Duodenal mucosa (tissue), 2 donors: ENCODE measurements around the gene PLEKHA6.

Experiments
- H3K27ac ChIP-seq: one replicate; pipeline ENCODE4 v1.7.0; 2013; ENCODE audit warnings: low read depth, low read length
- H3K27me3 ChIP-seq, 2 donors: one replicate each; pipeline ENCODE4 v1.7.0; 2013; ENCODE audit warnings: low read length in 2 of 2, control low read depth in 1 of 2; ENCODE audit not compliant: insufficient read depth in 2 of 2, control insufficient read depth in 1 of 2
- H3K36me3 ChIP-seq, 2 donors: one replicate each; pipeline ENCODE4 v1.7.0; 2013; ENCODE audit warnings: low read length in 2 of 2, control low read depth in 1 of 2; ENCODE audit not compliant: insufficient read depth in 2 of 2, control insufficient read depth in 1 of 2
- H3K4me1 ChIP-seq, 2 donors: one replicate each; pipeline ENCODE4 v1.7.0; 2013; ENCODE audit warnings: low read length in 2 of 2, control low read depth in 1 of 2; ENCODE audit not compliant: insufficient read depth in 2 of 2, control insufficient read depth in 1 of 2
- H3K4me3 ChIP-seq, 2 donors: one replicate each; pipeline ENCODE4 v1.7.0; 2013; ENCODE audit warnings: low read length in 2 of 2, low read depth in 1 of 2
- H3K9ac ChIP-seq, 2 donors: one replicate each; pipeline ENCODE4 v1.7.0; 2013; ENCODE audit warnings: low read length in 2 of 2, low read depth in 1 of 2
- H3K9me3 ChIP-seq, 2 donors: one replicate each; pipeline ENCODE4 v1.7.0; 2013; ENCODE audit warnings: low read length in 2 of 2, control low read depth in 1 of 2; ENCODE audit not compliant: control insufficient read depth in 1 of 2

The PLEKHA6 gene

GRCh38 chr1:204338997-204339396, 20.7 kb downstream of the PLEKHA6 start:
- no peaks in the 10 kb centered on the region for H3K27me3 ChIP-seq
- peaks cover 32 to 50% of the 10 kb centered on the region in 2 donors for H3K4me1 ChIP-seq
- H3K36me3 ChIP-seq, result no peaks in the 10 kb centered on the region
- H3K4me3 ChIP-seq, result no peak overlapping the region
- no peak overlapping the region for H3K27ac ChIP-seq
- no peaks in the 10 kb centered on the region for H3K9me3 ChIP-seq
- no peak overlapping the region for H3K9ac ChIP-seq

GRCh38 chr1:204338360-204338759, 21.4 kb downstream of the PLEKHA6 start:
- Histone ChIP-seq H3K4me3 (no peak overlapping the region), H3K9ac (no peak overlapping the region), H3K4me1 (peaks cover 38 to 53% of the 10 kb centered on the region in 2 donors), H3K27ac (no peak overlapping the region), H3K36me3 (no peaks in the 10 kb centered on the region), H3K9me3 (no peaks in the 10 kb centered on the region), H3K27me3 (no peaks in the 10 kb centered on the region)

GRCh38 chr1:204337583-204337982, 22.1 kb downstream of the PLEKHA6 start:
- no peak overlapping the region for H3K4me3 ChIP-seq
- no peak overlapping the region for H3K9ac ChIP-seq
- H3K27me3 ChIP-seq, result no peaks in the 10 kb centered on the region
- no peak overlapping the region for H3K27ac ChIP-seq
- H3K36me3 ChIP-seq, result no peaks in the 10 kb centered on the region
- no peaks in the 10 kb centered on the region for H3K9me3 ChIP-seq
- H3K4me1 ChIP-seq, result peaks cover 45 to 60% of the 10 kb centered on the region in 2 donors

GRCh38 chr1:204337036-204337429, 22.7 kb downstream of the PLEKHA6 start:
- no peak overlapping the region for H3K4me3 ChIP-seq
- H3K27me3 ChIP-seq, result no peaks in the 10 kb centered on the region
- peaks cover 51 to 62% of the 10 kb centered on the region in 2 donors for H3K4me1 ChIP-seq
- no peaks in the 10 kb centered on the region for H3K9me3 ChIP-seq
- H3K27ac ChIP-seq, result no peak overlapping the region
- no peaks in the 10 kb centered on the region for H3K36me3 ChIP-seq
- no peak overlapping the region for H3K9ac ChIP-seq

- no peaks in the 10 kb centered on the region for H3K36me3 ChIP-seq
- H3K27me3 ChIP-seq, result no peaks in the 10 kb centered on the region
- H3K27ac ChIP-seq, result no peak overlapping the region
- no peak overlapping the region for H3K4me3 ChIP-seq
- no peaks in the 10 kb centered on the region for H3K9me3 ChIP-seq
- peaks cover 52 to 59% of the 10 kb centered on the region in 2 donors for H3K4me1 ChIP-seq
- H3K9ac ChIP-seq, result no peak overlapping the region
These were observed 23.2 kb downstream of the PLEKHA6 start for GRCh38 chr1:204336421-204337035.

- no peaks in the 10 kb centered on the region for H3K36me3 ChIP-seq
These were observed 24.2 kb downstream of the PLEKHA6 start for GRCh38 chr1:204335533-204335932.

GRCh38 chr1:204335085-204335484, 24.6 kb downstream of the PLEKHA6 start:
- Histone ChIP-seq H3K27ac (no peak overlapping the region), H3K9ac (no peak overlapping the region), H3K27me3 (no peaks in the 10 kb centered on the region), H3K4me3 (no peak overlapping the region), H3K9me3 (no peaks in the 10 kb centered on the region), H3K36me3 (no peaks in the 10 kb centered on the region), H3K4me1 (peaks cover 49 to 51% of the 10 kb centered on the region in 2 donors)

More at GRCh38 chr1:204335533-204335932, 24.2 kb downstream of the PLEKHA6 start:
- Histone ChIP-seq H3K9me3 (no peaks in the 10 kb centered on the region), H3K9ac (no peak overlapping the region), H3K4me1 (peaks cover 49 to 51% of the 10 kb centered on the region in 2 donors), H3K27me3 (no peaks in the 10 kb centered on the region), H3K4me3 (no peak overlapping the region), H3K27ac (no peak overlapping the region)

GRCh38 chr1:204334455-204334854, 25.3 kb downstream of the PLEKHA6 start:
- no peak overlapping the region for H3K9ac ChIP-seq
- H3K9me3 ChIP-seq, result no peaks in the 10 kb centered on the region
- no peaks in the 10 kb centered on the region for H3K27me3 ChIP-seq
- H3K4me3 ChIP-seq, result no peak overlapping the region
- H3K27ac ChIP-seq, result no peak overlapping the region
- H3K4me1 ChIP-seq, result peaks cover 53 to 55% of the 10 kb centered on the region in 2 donors
- H3K36me3 ChIP-seq, result no peaks in the 10 kb centered on the region

GRCh38 chr1:204333427-204333826, 26.3 kb downstream of the PLEKHA6 start:
- no peak overlapping the region for H3K4me3 ChIP-seq
- H3K9ac ChIP-seq, result peak overlapping the region in 1 of 2 donors; percentile 15
- H3K36me3 ChIP-seq, result peaks cover 0 to 5% of the 10 kb centered on the region in 2 donors
- no peak overlapping the region for H3K27ac ChIP-seq
- H3K9me3 ChIP-seq, result no peaks in the 10 kb centered on the region
- no peaks in the 10 kb centered on the region for H3K27me3 ChIP-seq
- peaks cover 52 to 54% of the 10 kb centered on the region in 2 donors for H3K4me1 ChIP-seq

GRCh38 chr1:204331847-204332487, 27.8 kb downstream of the PLEKHA6 start:
- H3K27me3 ChIP-seq, result no peaks in the 10 kb centered on the region
- H3K9ac ChIP-seq, result peak overlapping the region; percentile 58 to 79
- peaks cover 52 to 57% of the 10 kb centered on the region in 2 donors for H3K4me1 ChIP-seq
- H3K4me3 ChIP-seq, result peak overlapping the region; percentile 63 to 71
- H3K36me3 ChIP-seq, result peaks cover 5 to 6% of the 10 kb centered on the region in 2 donors
- peak overlapping the region; percentile 68 for H3K27ac ChIP-seq
- H3K9me3 ChIP-seq, result no peaks in the 10 kb centered on the region
